Measurements from ENCODE around the gene PCNX2.

- TF ChIP-seq EZH2 (IDR thresholded peaks at IDR 0.05; ENCODE audit: borderline replicate concordance, low read depth, low read length, poor library complexity, severe bottlenecking), result no peak
- TF ChIP-seq CTCF (conservative IDR thresholded peaks at IDR 0.05; ENCODE audit: low read depth, low read length), result peak; percentile 84
These were observed 54.5 kb downstream of the PCNX2 start for GRCh38 chr1:233240829-233241682.
